ENCODE results near the gene FITM1.
A peak's percentile ranks its signal among the peaks of the same experiment; 100 is the strongest.

FITM1 gene

GRCh38 chr14:24130380-24130716 lies at the start of gene FITM1:
FITM1 (plus strand) TSS chr14:24130659; CDS start chr14:24131564, 905 bp downstream.
- no peak for DNase-seq (ENCODE audit: low read depth, low spot score)

GRCh38 chr14:24080888-24081738 lies 49.3 kb upstream of the FITM1 start:
- no peak for DNase-seq (ENCODE audit: low read depth, low spot score)

- no peak for DNase-seq (ENCODE audit: low read depth, low spot score)
Measured at GRCh38 chr14:24081739-24082211, 48.7 kb upstream of the FITM1 start.

- no peak for DNase-seq (ENCODE audit: low read depth, low spot score)
Measured at GRCh38 chr14:24082411-24083080, 47.9 kb upstream of the FITM1 start.

GRCh38 chr14:24083462-24083861 lies 47.0 kb upstream of the FITM1 start:
- DNase-seq (ENCODE audit: low read depth, low spot score) = no peak

GRCh38 chr14:24084440-24084839 lies 46.0 kb upstream of the FITM1 start:
- no peak for DNase-seq (ENCODE audit: low read depth, low spot score)

- DNase-seq (ENCODE audit: low read depth, low spot score) = no peak
Measured at GRCh38 chr14:24085215-24085614, 45.2 kb upstream of the FITM1 start.

GRCh38 chr14:24086193-24086955 lies 44.1 kb upstream of the FITM1 start:
- DNase-seq (ENCODE audit: low read depth, low spot score) = no peak

- DNase-seq (ENCODE audit: low read depth, low spot score) = no peak
Measured at GRCh38 chr14:24087004-24087403, 43.5 kb upstream of the FITM1 start.

GRCh38 chr14:24088095-24088494 lies 42.4 kb upstream of the FITM1 start:
- no peak for DNase-seq (ENCODE audit: low read depth, low spot score)

GRCh38 chr14:24089890-24090289 lies 40.6 kb upstream of the FITM1 start:
- no peak for DNase-seq (ENCODE audit: low read depth, low spot score)

- DNase-seq (ENCODE audit: low read depth, low spot score) = no peak
Measured at GRCh38 chr14:24092110-24092504, 38.4 kb upstream of the FITM1 start.

- DNase-seq (ENCODE audit: low read depth, low spot score) = no peak
Measured at GRCh38 chr14:24092505-24093206, 37.8 kb upstream of the FITM1 start.

GRCh38 chr14:24093207-24093900 lies 37.1 kb upstream of the FITM1 start:
- DNase-seq (ENCODE audit: low read depth, low spot score) = no peak

- peak; percentile 78 for DNase-seq (ENCODE audit: low read depth, low spot score)
Measured at GRCh38 chr14:24093901-24094840, 36.3 kb upstream of the FITM1 start, which contains the start of gene PCK2. PCK2 (plus strand) TSS chr14:24094311; CDS start chr14:24094406, 95 bp downstream.

- DNase-seq (ENCODE audit: low read depth, low spot score) = no peak
Measured at GRCh38 chr14:24094841-24095270, 35.6 kb upstream of the FITM1 start.

GRCh38 chr14:24095271-24096068 lies 35.0 kb upstream of the FITM1 start:
- peak; percentile 57 for DNase-seq (ENCODE audit: low read depth, low spot score)

GRCh38 chr14:24096545-24097181 lies 33.8 kb upstream of the FITM1 start:
- DNase-seq (ENCODE audit: low read depth, low spot score) = no peak

Data from iPS DF 19.7 (cell line).